Neural crest cell (in vitro differentiated cells): Measurements from ENCODE around the gene CLCN5. TPM values are rescaled to one million over a fixed set of nuclear protein-coding genes. Genes with fewer than 3 reads are reported as not detected.

Experiments used
- DNase-seq: peaks from one replicate; pipeline ENCODE4 v3.0.0; 2021; ENCODE audit warnings: low read depth, mixed read lengths, low spot score
- H3K27ac Mint-ChIP-seq: one replicate; pipeline ENCODE4 v1.8.0; 2021; ENCODE audit warnings: mild to moderate bottlenecking, mixed read lengths; ENCODE audit not compliant: unreplicated experiment
- H3K27me3 Mint-ChIP-seq: 2 replicates; pipeline ENCODE4 v1.8.0; 2021; ENCODE audit warnings: low read depth, mild to moderate bottlenecking, mixed read lengths
- H3K36me3 Mint-ChIP-seq: 2 replicates; pipeline ENCODE4 v1.8.0; 2021; ENCODE audit warnings: low read depth, mild to moderate bottlenecking, mixed read lengths
- H3K4me1 Mint-ChIP-seq: 2 replicates; pipeline ENCODE4 v1.8.0; 2021; ENCODE audit warnings: mixed read lengths
- H3K4me3 Mint-ChIP-seq: one replicate; pipeline ENCODE4 v1.8.0; 2021; ENCODE audit warnings: mild to moderate bottlenecking, mixed read lengths
- H3K9me3 Mint-ChIP-seq: 2 replicates; pipeline ENCODE4 v1.8.0; 2021; ENCODE audit warnings: mixed read lengths
- microRNA-seq: library from miRNA; unstranded; fragments of <30 nt; microRNA quantifications from one replicate; pipeline ENCODE4, GENCODE V29; 2020
- total RNA-seq: library from RNA; stranded (reverse); gene quantifications from 2 replicates; pipeline ENCODE4 v1.2.1, GENCODE V29; 2021
- TF ChIP-seq, protein P1 (sequence below): fragments of 200-600 bp; sonication (generic); conservative IDR thresholded peaks from 2 replicates; pipeline ENCODE4 v1.5.0; 2021; ENCODE audit warnings: antibody characterized with exemption, mild to moderate bottlenecking

The CLCN5 gene
- total RNA-seq, 1 donor from 2014 or later = 16.7 TPM

DNA sequence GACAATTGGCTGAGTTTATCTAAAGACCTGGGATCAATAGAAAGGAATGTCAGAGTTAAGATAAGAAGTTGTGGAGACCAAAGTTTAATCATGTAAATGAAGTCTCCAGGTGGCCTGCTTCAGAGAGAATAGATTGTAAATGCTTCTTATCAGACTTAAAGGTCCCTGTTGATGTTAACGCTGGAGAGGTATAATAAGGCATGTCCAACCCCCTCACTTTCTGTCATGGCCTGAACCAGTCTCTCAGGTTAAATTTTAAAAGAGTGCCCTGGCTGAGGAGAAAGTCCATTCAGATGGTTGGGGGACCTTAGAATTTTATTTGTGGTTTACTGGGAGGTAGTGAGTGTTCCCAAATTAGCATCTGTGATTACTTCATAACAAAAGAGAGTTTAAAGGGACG is 191.7 kb downstream of the CLCN5 start:
- Mint-ChIP-seq H3K27ac (no peak overlapping the region), H3K4me1 (no peaks in the 10 kb centered on the region), H3K36me3 (peaks cover 3% of the 10 kb centered on the region), H3K4me3 (no peak overlapping the region), H3K27me3 (no peaks in the 10 kb centered on the region), H3K9me3 (peaks cover 9% of the 10 kb centered on the region)
- no peak for DNase-seq
- TF ChIP-seq, protein P1, sequence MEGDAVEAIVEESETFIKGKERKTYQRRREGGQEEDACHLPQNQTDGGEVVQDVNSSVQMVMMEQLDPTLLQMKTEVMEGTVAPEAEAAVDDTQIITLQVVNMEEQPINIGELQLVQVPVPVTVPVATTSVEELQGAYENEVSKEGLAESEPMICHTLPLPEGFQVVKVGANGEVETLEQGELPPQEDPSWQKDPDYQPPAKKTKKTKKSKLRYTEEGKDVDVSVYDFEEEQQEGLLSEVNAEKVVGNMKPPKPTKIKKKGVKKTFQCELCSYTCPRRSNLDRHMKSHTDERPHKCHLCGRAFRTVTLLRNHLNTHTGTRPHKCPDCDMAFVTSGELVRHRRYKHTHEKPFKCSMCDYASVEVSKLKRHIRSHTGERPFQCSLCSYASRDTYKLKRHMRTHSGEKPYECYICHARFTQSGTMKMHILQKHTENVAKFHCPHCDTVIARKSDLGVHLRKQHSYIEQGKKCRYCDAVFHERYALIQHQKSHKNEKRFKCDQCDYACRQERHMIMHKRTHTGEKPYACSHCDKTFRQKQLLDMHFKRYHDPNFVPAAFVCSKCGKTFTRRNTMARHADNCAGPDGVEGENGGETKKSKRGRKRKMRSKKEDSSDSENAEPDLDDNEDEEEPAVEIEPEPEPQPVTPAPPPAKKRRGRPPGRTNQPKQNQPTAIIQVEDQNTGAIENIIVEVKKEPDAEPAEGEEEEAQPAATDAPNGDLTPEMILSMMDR = no peak

DNA sequence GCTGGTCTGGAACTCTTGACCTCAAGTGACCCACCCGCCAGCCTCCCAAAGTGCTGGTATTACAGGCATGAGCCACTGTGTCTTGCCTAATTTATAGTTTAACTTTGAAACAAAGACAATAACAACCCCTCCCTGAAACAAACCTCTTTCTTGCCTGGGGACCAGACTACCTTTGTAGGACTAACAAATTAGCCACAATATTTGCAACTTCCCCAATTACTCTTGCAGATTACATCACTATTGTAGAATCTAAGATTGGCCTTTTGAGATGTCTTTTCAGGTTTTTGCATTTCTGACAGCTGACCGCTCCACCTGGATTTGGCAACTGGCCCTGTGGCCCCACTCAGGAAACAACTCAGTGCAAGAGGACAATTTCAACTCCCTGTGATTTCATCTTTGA is 193.6 kb downstream of the CLCN5 start:
- peaks cover 13% of the 10 kb centered on the region for H3K9me3 Mint-ChIP-seq

DNA sequence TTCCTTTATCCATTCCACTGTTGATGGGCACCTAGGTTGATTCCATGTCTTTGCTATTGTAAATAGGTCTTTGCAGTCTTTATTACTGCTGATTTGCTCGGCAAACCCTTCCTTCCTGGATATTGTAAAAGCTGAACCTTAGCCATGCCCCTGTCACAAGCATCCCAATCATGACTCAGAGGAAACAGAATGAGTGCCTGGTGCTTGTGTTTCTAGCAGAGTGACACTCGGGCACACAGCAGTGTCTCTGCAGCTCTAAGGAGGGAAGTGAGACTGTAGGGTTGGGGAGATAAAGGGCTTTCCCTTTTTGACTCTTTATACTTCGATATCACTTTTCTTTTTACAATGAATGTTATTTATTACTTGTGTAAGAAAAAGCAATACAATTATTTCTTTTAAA is 195.1 kb downstream of the CLCN5 start:
- no peaks in the 10 kb centered on the region for H3K27me3 Mint-ChIP-seq
- DNase-seq = no peak
- TF ChIP-seq, protein P1 = no peak
- peaks cover 3% of the 10 kb centered on the region for H3K36me3 Mint-ChIP-seq
- no peak overlapping the region for H3K27ac Mint-ChIP-seq
- no peaks in the 10 kb centered on the region for H3K4me1 Mint-ChIP-seq
- no peak overlapping the region for H3K4me3 Mint-ChIP-seq
- peaks cover 13% of the 10 kb centered on the region for H3K9me3 Mint-ChIP-seq

More for the DNA sequence above, 193.6 kb downstream of the CLCN5 start:
- Mint-ChIP-seq H3K36me3 (peaks cover 3% of the 10 kb centered on the region), H3K27me3 (no peaks in the 10 kb centered on the region), H3K4me3 (no peak overlapping the region), H3K4me1 (no peaks in the 10 kb centered on the region), H3K27ac (no peak overlapping the region)
- no peak for DNase-seq
- TF ChIP-seq, protein P1 = no peak

DNA sequence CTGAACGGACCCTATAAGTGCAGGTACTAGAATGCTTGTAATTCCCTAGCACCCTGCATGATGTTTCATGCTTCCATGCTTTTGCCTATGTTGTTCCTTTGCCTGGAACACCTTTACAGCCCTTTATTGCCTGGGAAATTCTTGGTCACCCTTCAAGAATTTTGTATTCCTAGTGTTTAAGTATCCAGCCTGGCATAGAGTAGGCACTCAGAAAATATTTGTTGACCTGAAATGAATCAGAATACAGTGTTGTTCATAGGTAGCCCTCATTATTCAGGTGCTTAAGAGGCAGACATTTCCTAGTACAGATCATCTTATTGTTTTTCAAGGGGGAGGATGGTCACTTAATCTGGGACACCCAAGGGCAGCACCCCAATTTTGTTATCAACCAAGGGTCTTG is 203.1 kb downstream of the CLCN5 start:
- H3K4me3 Mint-ChIP-seq = no peak overlapping the region
- no peak overlapping the region for H3K27ac Mint-ChIP-seq
- no peaks in the 10 kb centered on the region for H3K4me1 Mint-ChIP-seq
- no peaks in the 10 kb centered on the region for H3K27me3 Mint-ChIP-seq
- no peaks in the 10 kb centered on the region for H3K36me3 Mint-ChIP-seq
- DNase-seq = no peak
- TF ChIP-seq, protein P1 = no peak
- peaks cover 5% of the 10 kb centered on the region for H3K9me3 Mint-ChIP-seq

DNA sequence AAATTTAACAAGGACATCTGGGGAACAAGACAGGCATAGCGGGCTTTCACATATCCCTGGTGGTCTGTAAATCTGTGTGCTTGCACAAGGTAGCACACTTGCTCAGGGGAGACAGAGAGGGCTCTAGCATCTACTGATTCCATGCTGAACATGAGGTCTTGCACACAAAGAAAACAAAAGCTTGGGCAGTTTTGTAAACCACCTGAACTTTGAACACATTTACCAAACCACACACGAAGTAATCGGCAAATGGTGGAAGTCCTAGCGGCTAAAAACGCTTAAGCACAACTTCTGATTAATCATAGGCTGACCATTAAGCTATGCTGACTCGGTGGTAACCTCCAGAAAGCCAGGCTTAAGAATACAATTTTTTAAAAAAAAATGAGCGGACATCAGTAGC is 225.6 kb downstream of the CLCN5 start:
- no peaks in the 10 kb centered on the region for H3K36me3 Mint-ChIP-seq
- TF ChIP-seq, protein P1 = no peak
- H3K4me1 Mint-ChIP-seq = no peaks in the 10 kb centered on the region
- DNase-seq = no peak
- H3K9me3 Mint-ChIP-seq = peaks cover 3% of the 10 kb centered on the region
- no peak overlapping the region for H3K27ac Mint-ChIP-seq
- H3K4me3 Mint-ChIP-seq = no peak overlapping the region
- H3K27me3 Mint-ChIP-seq = no peaks in the 10 kb centered on the region

Small RNA genes within 50 kb of the gene (microRNA-seq; reads per million reads assigned to microRNA genes)
- 2,525 reads per million, percentile 88 among the genes with 10 or more reads in this experiment for gene MIR188
- 1,476 reads per million, percentile 84 among the genes with 10 or more reads in this experiment for gene MIR362
- gene MIR500A = 120 reads per million, percentile 62 among the genes with 10 or more reads in this experiment
- 4.1 reads per million for gene MIR500B
- 1,394 reads per million, percentile 84 among the genes with 10 or more reads in this experiment for gene MIR501
- gene MIR502 = 313 reads per million, percentile 71 among the genes with 10 or more reads in this experiment
- gene MIR532 = 5,425 reads per million, percentile 92 among the genes with 10 or more reads in this experiment
- gene MIR660 = 2,654 reads per million, percentile 88 among the genes with 10 or more reads in this experiment

Other genes with a start within 250 kb of the CLCN5 start
- gene PAGE1, start 226.6 kb upstream of the CLCN5 start, total RNA-seq = not detected in 2 replicates
- gene PAGE4, start 93.3 kb upstream of the CLCN5 start, total RNA-seq = not detected in 2 replicates
- 6.8 and 7.3 TPM in 2 replicates for gene USP27X, start 43.1 kb upstream of the CLCN5 start, total RNA-seq